ENCODE results near the gene PLEK. TPM values are rescaled to one million over a fixed set of nuclear protein-coding genes. Genes with fewer than 3 reads are reported as not detected.

Gene PLEK, protein sequence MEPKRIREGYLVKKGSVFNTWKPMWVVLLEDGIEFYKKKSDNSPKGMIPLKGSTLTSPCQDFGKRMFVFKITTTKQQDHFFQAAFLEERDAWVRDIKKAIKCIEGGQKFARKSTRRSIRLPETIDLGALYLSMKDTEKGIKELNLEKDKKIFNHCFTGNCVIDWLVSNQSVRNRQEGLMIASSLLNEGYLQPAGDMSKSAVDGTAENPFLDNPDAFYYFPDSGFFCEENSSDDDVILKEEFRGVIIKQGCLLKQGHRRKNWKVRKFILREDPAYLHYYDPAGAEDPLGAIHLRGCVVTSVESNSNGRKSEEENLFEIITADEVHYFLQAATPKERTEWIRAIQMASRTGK
- under 0.01 TPM in 2 replicates for total RNA-seq

DNA sequence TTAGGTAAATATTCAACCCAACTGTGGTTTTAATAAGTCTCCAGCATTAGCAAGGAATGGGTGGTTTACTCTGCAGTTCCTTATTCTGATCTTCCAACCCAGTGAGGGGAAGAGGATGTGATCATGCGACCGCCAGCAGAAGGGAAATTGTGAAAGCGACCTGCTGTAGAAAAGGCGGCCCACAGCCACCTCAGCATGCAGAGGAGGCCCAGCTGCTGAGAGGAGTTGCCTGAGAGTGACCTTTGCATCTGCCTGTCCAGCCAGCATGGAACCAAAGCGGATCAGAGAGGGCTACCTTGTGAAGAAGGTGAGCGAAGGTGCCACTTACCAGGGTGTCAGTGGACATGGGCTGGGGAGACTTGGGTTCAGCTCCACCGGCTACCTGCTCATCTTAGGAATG lies at the start of gene PLEK:
TSS of gene PLEK (plus strand) at position 196 of the 400 bp plus-strand sequence. CDS start at position 266, 70 bp downstream.

DNA sequence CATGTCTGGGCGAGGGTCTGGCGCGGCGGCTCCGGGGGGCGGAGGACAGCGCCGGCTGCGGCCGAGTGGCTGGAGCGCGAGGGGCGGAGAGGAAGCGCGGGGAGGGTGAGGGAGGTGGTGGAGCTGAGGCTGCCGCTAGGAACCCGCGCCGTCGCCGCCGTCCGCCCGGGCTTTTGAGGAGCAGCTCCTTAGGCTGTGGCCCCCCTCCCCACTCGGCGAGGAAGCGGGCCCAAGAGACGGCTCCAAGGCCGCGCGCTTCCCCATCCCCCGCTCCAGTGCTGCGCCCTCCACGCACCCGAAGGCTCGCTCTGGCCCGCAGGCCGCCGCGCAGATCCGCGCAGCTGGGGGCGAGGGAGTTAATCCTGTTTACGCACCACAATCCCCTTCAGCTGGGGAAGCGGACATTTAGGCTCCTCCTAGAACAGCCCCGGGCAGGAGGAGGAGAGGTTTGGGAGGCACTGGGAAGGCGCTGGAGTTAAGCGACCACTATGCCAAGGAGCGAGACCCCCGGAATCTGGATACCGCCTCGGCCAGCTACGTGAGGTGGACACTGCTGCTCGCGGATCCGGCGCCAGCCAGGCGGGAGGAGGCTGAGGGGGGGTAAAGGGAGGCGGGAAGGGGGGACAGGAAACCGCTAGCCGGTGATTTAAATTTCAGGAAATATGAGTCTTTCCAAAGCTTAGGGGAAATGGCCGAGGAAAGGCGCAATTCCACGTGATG lies 45.5 kb upstream of the PLEK start, which contains the start of gene CNRIP1:
TSS of gene CNRIP1 (minus strand) at position 552 of the 720 bp plus-strand sequence. CDS start at position 3, 549 bp downstream.

Other genes starting within 250 kb of the PLEK start
- gene PNO1, start 207.4 kb upstream of the PLEK start, total RNA-seq = 13.6 and 19.1 TPM in 2 replicates
- gene PPP3R1, start 112.8 kb upstream of the PLEK start, total RNA-seq = 31.0 and 33.9 TPM in 2 replicates
- 27.4 and 31.3 TPM in 2 replicates for gene CNRIP1, start 45.3 kb upstream of the PLEK start, total RNA-seq
- gene FBXO48, start 102.0 kb downstream of the PLEK start, total RNA-seq = 0.37 and 0.66 TPM in 2 replicates
- gene APLF, start 102.3 kb downstream of the PLEK start, total RNA-seq = 4.2 and 5.5 TPM in 2 replicates

All from uterine smooth muscle cell (primary cell).